Dermis microvascular lymphatic vessel endothelial cell (primary cell): ENCODE measurements around the gene HAVCR2. TPM values are rescaled to one million over a fixed set of nuclear protein-coding genes. Genes with fewer than 3 reads are reported as not detected.

Experiments used
- DNase-seq, 2 donors: peaks; one replicate each; pipeline versions ENCODE4 v3.0.0 to v3.0.0-alpha.2; 2010; ENCODE audit warnings: low read depth in 2 of 2
- total RNA-seq: library from RNA; depleted of rRNA; stranded (reverse); fragments of >200 nt; gene quantifications from 2 replicates; pipeline ENCODE4 v1.2.1, GENCODE V29; 2014

HAVCR2 gene
- 0.64 and 1.0 TPM in 2 replicates for total RNA-seq

- no peak for DNase-seq
Measured at GRCh38 chr5:157108976-157109375, at the start of gene HAVCR2. Gene HAVCR2, minus strand, starts transcription at chr5:157109044. Its CDS starts 61 bp downstream, at chr5:157108983.

- no peak for DNase-seq
Measured at GRCh38 chr5:157157293-157157891, 48.5 kb upstream of the HAVCR2 start.

GRCh38 chr5:157155297-157155696 lies 46.5 kb upstream of the HAVCR2 start:
- DNase-seq: no peak

- no peak for DNase-seq
Measured at GRCh38 chr5:157150995-157151394, 42.2 kb upstream of the HAVCR2 start.

- peak; percentile 35 to 58 for DNase-seq
Measured at GRCh38 chr5:157148734-157149615, 40.1 kb upstream of the HAVCR2 start.

- peak; percentile 9 to 23 for DNase-seq
Measured at GRCh38 chr5:157143127-157143971, 34.5 kb upstream of the HAVCR2 start.

- DNase-seq: peak; percentile 99
Measured at GRCh38 chr5:157142317-157143126, 33.7 kb upstream of the HAVCR2 start, which contains the start of gene MED7. Gene MED7, minus strand, starts transcription at chr5:157142865. Its CDS starts 3,434 bp downstream, at chr5:157139431.

- no peak for DNase-seq
Measured at GRCh38 chr5:157137691-157138090, 28.8 kb upstream of the HAVCR2 start.

- DNase-seq: no peak
Measured at GRCh38 chr5:157132281-157132612, 23.4 kb upstream of the HAVCR2 start.

- no peak for DNase-seq
Measured at GRCh38 chr5:157130925-157131324, 22.1 kb upstream of the HAVCR2 start.

- no peak for DNase-seq
Measured at GRCh38 chr5:157121709-157122108, 12.9 kb upstream of the HAVCR2 start.

GRCh38 chr5:157120102-157120501 lies 11.3 kb upstream of the HAVCR2 start:
- no peak for DNase-seq

- no peak for DNase-seq
Measured at GRCh38 chr5:157116483-157116954, 7.7 kb upstream of the HAVCR2 start.

- no peak for DNase-seq
Measured at GRCh38 chr5:157115502-157115901, 6.7 kb upstream of the HAVCR2 start.

- no peak for DNase-seq
Measured at GRCh38 chr5:157115012-157115411, 6.2 kb upstream of the HAVCR2 start.

GRCh38 chr5:157113002-157113401 lies 4.2 kb upstream of the HAVCR2 start:
- DNase-seq: no peak

GRCh38 chr5:157109744-157110143 lies 900 bp upstream of the HAVCR2 start:
- no peak for DNase-seq

GRCh38 chr5:157107508-157107907 lies 1.3 kb downstream of the HAVCR2 start:
- no peak for DNase-seq

GRCh38 chr5:157106630-157107461 lies 2.0 kb downstream of the HAVCR2 start:
- peak in 1 of 2 donors; percentile 5 for DNase-seq

GRCh38 chr5:157100140-157100679 lies 8.6 kb downstream of the HAVCR2 start:
- DNase-seq: no peak
